Thymus (tissue), 11 donors: ENCODE data around the gene IFT122. TPM values are rescaled to one million over a fixed set of nuclear protein-coding genes. Genes with fewer than 3 reads are reported as not detected.

Experiments used
- DNase-seq, 9 donors: peaks; one replicate each; pipeline ENCODE4 v3.0.0-alpha.2; 2013; ENCODE audit warnings: low spot score in 9 of 9, low read depth in 6 of 9, missing footprints in 1 of 9
- H3K27ac ChIP-seq, 2 donors: one replicate each; pipeline ENCODE4 v1.5.1; 2013; ENCODE audit warnings: control low read depth in 1 of 2, low read depth in 1 of 2, low read length in 1 of 2, mild to moderate bottlenecking in 1 of 2, moderate library complexity in 1 of 2
- H3K27me3 ChIP-seq, 2 donors: one replicate each; pipeline ENCODE4 v1.5.1; 2013; ENCODE audit warnings: low read length in 1 of 2; ENCODE audit not compliant: control insufficient read depth in 2 of 2, insufficient read depth in 1 of 2
- H3K36me3 ChIP-seq, 2 donors: one replicate each; pipeline ENCODE4 v1.5.1; 2013; ENCODE audit warnings: low read length in 1 of 2, mild to moderate bottlenecking in 1 of 2, moderate library complexity in 1 of 2; ENCODE audit not compliant: control insufficient read depth in 2 of 2, insufficient read depth in 2 of 2
- H3K4me1 ChIP-seq, 2 donors: one replicate each; pipeline ENCODE4 v1.5.1; 2013; ENCODE audit warnings: low read length in 2 of 2; ENCODE audit not compliant: control insufficient read depth in 2 of 2, insufficient read depth in 2 of 2
- H3K4me3 ChIP-seq, 2 donors: one replicate each; pipeline ENCODE4 v1.5.1; 2013; ENCODE audit warnings: low read length in 2 of 2, control low read depth in 1 of 2, mild to moderate bottlenecking in 1 of 2
- H3K9me3 ChIP-seq, 2 donors: one replicate each; pipeline ENCODE4 v1.5.1; 2013; ENCODE audit warnings: low read length in 1 of 2, mild to moderate bottlenecking in 1 of 2; ENCODE audit not compliant: control insufficient read depth in 2 of 2, insufficient read depth in 1 of 2
- WGBS: extraction: QIAGEN DNeasy Blood & Tissue Kit; methylation state at CpG from one replicate; pipeline ENCODE4 v1.1.7; 2013; 5-methylcytosine and 5-hydroxymethylcytosine counted together
- polyA plus RNA-seq: library from polyadenylated mRNA; stranded (reverse); fragments of 200-250 nt; gene quantifications from one replicate; pipeline ENCODE4 v1.2.3, GENCODE V29; 2013
- total RNA-seq: library from RNA; stranded (reverse); fragments of 120-200 nt; gene quantifications from one replicate; pipeline ENCODE4 v1.2.4, GENCODE V29; 2013
- donor health status: healthy.

IFT122 gene
- total and polyA plus RNA-seq, 2 donors: 10.0 to 14.5 TPM

DNA sequence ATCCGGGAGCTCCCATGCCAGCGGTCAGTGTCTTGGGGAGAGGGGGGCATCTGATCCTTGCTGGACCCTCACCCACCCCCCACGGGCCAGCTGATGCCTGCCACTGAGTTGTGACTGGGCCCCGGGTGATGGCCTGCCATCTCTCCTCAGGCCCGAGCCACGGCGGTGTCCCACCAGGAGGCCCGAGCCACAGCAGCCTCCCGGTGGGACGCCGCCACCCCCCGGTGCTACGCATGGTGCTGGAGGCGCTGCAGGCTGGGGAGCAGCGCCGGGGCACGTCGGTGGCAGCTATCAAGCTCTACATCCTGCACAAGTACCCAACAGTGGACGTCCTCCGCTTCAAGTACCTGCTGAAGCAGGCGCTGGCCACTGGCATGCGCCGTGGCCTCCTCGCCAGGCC lies 107.2 kb downstream of the IFT122 start:
- no peak overlapping the region for H3K4me3 ChIP-seq
- H3K27me3 ChIP-seq: no peaks in the 10 kb centered on the region
- no peaks in the 10 kb centered on the region for H3K36me3 ChIP-seq
- WGBS: 98% methylated on average over 24 of the region's 24 CpGs
- no peaks in the 10 kb centered on the region for H3K9me3 ChIP-seq
- H3K4me1 ChIP-seq: peaks cover 7 to 37% of the 10 kb centered on the region in 2 donors
- DNase-seq: no peak
- H3K27ac ChIP-seq: no peak overlapping the region

GRCh38 chr3:129548104-129548965 lies 108.3 kb downstream of the IFT122 start:
- no peak overlapping the region for H3K27ac ChIP-seq
- no peaks in the 10 kb centered on the region for H3K9me3 ChIP-seq
- no peaks in the 10 kb centered on the region for H3K36me3 ChIP-seq
- peaks cover 13 to 48% of the 10 kb centered on the region in 2 donors for H3K4me1 ChIP-seq
- H3K4me3 ChIP-seq: no peak overlapping the region
- no peak for DNase-seq
- 91% methylated on average over 19 of the region's 19 CpGs for WGBS
- no peaks in the 10 kb centered on the region for H3K27me3 ChIP-seq

- Histone ChIP-seq H3K36me3 (no peaks in the 10 kb centered on the region), H3K27me3 (no peaks in the 10 kb centered on the region), H3K4me3 (no peak overlapping the region), H3K9me3 (no peaks in the 10 kb centered on the region), H3K27ac (no peak overlapping the region), H3K4me1 (peaks cover 16 to 55% of the 10 kb centered on the region in 2 donors)
- DNase-seq: no peak
- WGBS: 96% methylated on average over 18 of the region's 18 CpGs
Measured at GRCh38 chr3:129549006-129549800, 109.2 kb downstream of the IFT122 start.

- DNase-seq: no peak
- no peaks in the 10 kb centered on the region for H3K9me3 ChIP-seq
- no peak overlapping the region for H3K27ac ChIP-seq
- 76% methylated on average over 3 of the region's 3 CpGs for WGBS
- no peaks in the 10 kb centered on the region for H3K36me3 ChIP-seq
- H3K4me3 ChIP-seq: no peak overlapping the region
- no peaks in the 10 kb centered on the region for H3K27me3 ChIP-seq
- peaks cover 16 to 61% of the 10 kb centered on the region in 2 donors for H3K4me1 ChIP-seq
Measured at GRCh38 chr3:129549805-129550204, 109.8 kb downstream of the IFT122 start.

- no peaks in the 10 kb centered on the region for H3K27me3 ChIP-seq
- H3K4me1 ChIP-seq: peaks cover 22 to 79% of the 10 kb centered on the region in 2 donors
- peaks cover 15 to 19% of the 10 kb centered on the region in 2 donors for H3K36me3 ChIP-seq
- no peak for DNase-seq
- H3K27ac ChIP-seq: no peak overlapping the region
- no peak overlapping the region for H3K4me3 ChIP-seq
- 93% methylated on average over 10 of the region's 10 CpGs for WGBS
- no peaks in the 10 kb centered on the region for H3K9me3 ChIP-seq
Measured at GRCh38 chr3:129552287-129553050, 112.4 kb downstream of the IFT122 start.

- 89% methylated on average over 6 of the region's 6 CpGs for WGBS
- Histone ChIP-seq H3K27me3 (no peaks in the 10 kb centered on the region), H3K27ac (no peak overlapping the region), H3K4me1 (peaks cover 22 to 78% of the 10 kb centered on the region in 2 donors), H3K4me3 (no peak overlapping the region), H3K36me3 (peaks cover 18 to 26% of the 10 kb centered on the region in 2 donors), H3K9me3 (no peaks in the 10 kb centered on the region)
- no peak for DNase-seq
Measured at GRCh38 chr3:129553171-129553570, 113.1 kb downstream of the IFT122 start.

DNA sequence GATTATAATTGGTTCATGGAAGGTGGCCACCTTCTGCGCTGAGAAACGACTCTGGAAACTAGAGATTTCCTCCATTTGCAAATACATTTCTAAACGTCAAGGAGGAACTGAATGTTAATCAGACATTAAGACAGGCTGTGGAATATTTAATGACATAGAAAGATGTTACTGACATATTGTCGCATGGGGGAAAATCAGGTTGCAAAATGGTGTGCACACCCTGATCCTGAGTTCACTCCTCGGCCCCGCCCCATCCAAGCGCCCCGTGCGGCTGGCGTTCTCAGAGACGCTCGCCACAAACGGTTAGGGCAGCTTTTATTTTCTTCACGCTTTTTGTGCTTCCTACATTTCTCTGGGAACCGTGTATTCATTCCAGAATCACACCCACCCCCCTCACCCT lies 113.7 kb downstream of the IFT122 start:
- 33% methylated on average over 15 of the region's 15 CpGs for WGBS
- Histone ChIP-seq H3K27ac (peak overlapping the region; percentile 11 to 81), H3K9me3 (no peaks in the 10 kb centered on the region), H3K36me3 (peaks cover 23 to 31% of the 10 kb centered on the region in 2 donors), H3K4me3 (peak overlapping the region in 1 of 2 donors; percentile 26), H3K27me3 (no peaks in the 10 kb centered on the region), H3K4me1 (peaks cover 23 to 78% of the 10 kb centered on the region in 2 donors)
- DNase-seq: peak in 1 of 9 donors; percentile 58

DNA sequence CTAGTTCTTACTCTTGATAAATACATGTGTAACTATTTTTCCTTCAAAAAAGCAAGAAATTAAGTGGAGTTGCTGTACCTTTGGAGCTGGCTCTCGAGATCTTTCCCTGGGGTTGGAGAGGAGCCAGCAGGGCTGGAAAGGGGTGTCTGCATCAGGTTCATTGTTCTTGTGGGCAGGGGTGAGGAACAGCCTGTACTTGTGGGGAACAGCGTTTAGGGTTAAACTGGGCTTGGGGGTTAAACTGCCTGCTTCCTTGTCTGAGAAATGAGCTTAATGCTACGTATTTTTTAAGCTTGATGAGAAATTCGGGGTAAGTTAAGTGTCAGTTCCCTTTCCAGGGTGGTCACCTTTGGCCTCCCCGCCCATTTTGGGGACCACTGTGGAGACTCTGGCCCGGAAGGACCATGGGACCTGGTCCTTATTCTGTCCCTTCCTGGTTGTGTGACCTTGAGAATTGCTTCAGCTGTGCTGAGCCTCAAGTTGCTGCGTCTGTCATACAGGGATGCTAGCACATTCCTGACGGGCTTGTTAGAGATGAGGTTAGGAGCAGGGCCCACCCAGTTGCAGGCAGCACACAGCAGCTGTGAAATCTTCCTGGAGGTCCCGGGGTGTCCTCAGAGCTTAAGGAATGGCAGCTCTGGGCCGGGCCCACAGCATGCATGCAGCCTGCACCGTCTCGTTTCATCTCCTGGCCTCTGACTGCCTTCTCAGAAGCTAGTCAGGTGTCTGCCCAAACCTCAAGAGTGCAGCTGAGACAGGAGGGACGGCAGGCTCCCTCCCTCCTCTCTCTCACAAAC lies 114.5 kb downstream of the IFT122 start:
- Histone ChIP-seq H3K4me1 (peaks cover 26 to 84% of the 10 kb centered on the region in 2 donors), H3K27ac (peak overlapping the region; percentile 79 to 81), H3K9me3 (no peaks in the 10 kb centered on the region), H3K27me3 (no peaks in the 10 kb centered on the region), H3K4me3 (no peak overlapping the region), H3K36me3 (peaks cover 32 to 40% of the 10 kb centered on the region in 2 donors)
- WGBS: 39% methylated on average over 13 of the region's 13 CpGs
- DNase-seq: peak in 3 of 9 donors; percentile 37 to 74 (median 48)
